K562 (cell line): Measurements from ENCODE around the gene SFXN5. TPM values are rescaled to one million over a fixed set of nuclear protein-coding genes. Genes with fewer than 3 reads are reported as not detected.

ENCODE experiments used
- ATAC-seq: fragments of 200-7000 bp; cut with Tn5 transposase; 3 replicates; pipeline ENCODE4 v1.9.1; 2020; ENCODE audit warnings: moderate library complexity
- BruUV-seq: library from RNA; stranded (reverse); fragments of 400-500 nt; replicated peaks from 2 replicates; lab custom pipeline; 2021; lab: Mats Ljungman, UMichigan
- CTCF ChIA-PET: fragments of 300-600 bp; formaldehyde crosslinking; extraction: SDS; loops from one replicate; lab custom pipeline; 2021; ENCODE audit warnings: low intra/inter-chr PET ratio; lab: Yijun Ruan, JAX
- POLR2A ChIA-PET: fragments of 300-600, 350-650 bp; sonication (Branson Sonifier 250); formaldehyde crosslinking; extraction: SDS; loops from one replicate; lab custom pipeline; 2021; ENCODE audit warnings: antibody characterized with exemption, inconsistent platforms; lab: Yijun Ruan, JAX
- DNase-seq, 4 experiments: peaks; one replicate each; pipeline versions ENCODE4 v3.0.0 to v3.0.0-alpha.2; 2011 to 2018; ENCODE audit warnings: low spot score in 3 of 4, mixed read lengths in 3 of 4; ENCODE audit errors: extremely low read depth in 1 of 4
- FAIRE-seq: peaks from 2 replicates; lab custom pipeline; 2011; peaks lifted over from hg19 to GRCh38; lab: Jason Lieb, UNC
- H2AFZ ChIP-seq: 2 replicates; pipeline ENCODE4 v1.6.0; 2011; ENCODE audit warnings: low read depth, low read length, control low read depth, inconsistent platforms
- H3K27ac ChIP-seq: fragments of 200-600 bp; 3 replicates; pipeline ENCODE4 v1.8.0; 2011; ENCODE audit warnings: low read depth, mild to moderate bottlenecking, control low read depth, inconsistent platforms, low read length, moderate library complexity, mixed read lengths; ENCODE audit errors: extremely low read depth
- H3K27me3 ChIP-seq, 2 experiments: fragments of 300-600 bp in 1 of 2; 2 replicates in 1 of 2; 3 replicates in 1 of 2; pipeline versions ENCODE4 v1.6.0 to v1.8.0; 2011; ENCODE audit warnings: inconsistent platforms in 2 of 2, low read length in 2 of 2, mild to moderate bottlenecking in 1 of 2, mixed read lengths in 1 of 2, moderate library complexity in 1 of 2; ENCODE audit not compliant: control insufficient read depth in 2 of 2, insufficient read depth in 2 of 2
- H3K36me3 ChIP-seq: fragments of 300-600 bp; 3 replicates; pipeline ENCODE4 v1.8.0; 2011; ENCODE audit warnings: mild to moderate bottlenecking, low read length, inconsistent platforms; ENCODE audit not compliant: control insufficient read depth, insufficient read depth
- H3K4me1 ChIP-seq, 2 experiments: fragments of 200-600 bp in 1 of 2; replicated peaks in 1 of 2; 2 replicates in 1 of 2; 3 replicates in 1 of 2; pipeline versions ENCODE4 v1.5.1 to v1.8.0; 2011; ENCODE audit warnings: inconsistent platforms in 2 of 2, low read length in 2 of 2, mild to moderate bottlenecking in 1 of 2, mixed read lengths in 1 of 2, moderate library complexity in 1 of 2; ENCODE audit not compliant: control insufficient read depth in 2 of 2, insufficient read depth in 2 of 2
- H3K4me2 ChIP-seq: 2 replicates; pipeline ENCODE4 v1.6.1; 2011; ENCODE audit warnings: low read length, control low read depth, inconsistent platforms, mixed read lengths; ENCODE audit not compliant: insufficient read depth
- H3K4me3 ChIP-seq: fragments of 200-600 bp; sonication (generic), shearing (Covaris generic); 2 replicates; pipeline ENCODE4 v1.5.1; 2016; ENCODE audit warnings: control low read depth, inconsistent platforms
- H3K79me2 ChIP-seq: fragments of 200-600 bp; 3 replicates; pipeline ENCODE4 v1.8.0; 2011; ENCODE audit warnings: low read length, inconsistent platforms; ENCODE audit not compliant: control insufficient read depth, insufficient read depth
- H3K9ac ChIP-seq, 2 experiments: 2 replicates each; pipeline versions ENCODE4 v1.6.0 to v1.6.1; 2011; ENCODE audit warnings: low read depth in 2 of 2, low read length in 2 of 2, control low read depth in 1 of 2, inconsistent platforms in 1 of 2, mild to moderate bottlenecking in 1 of 2, mixed read lengths in 1 of 2; ENCODE audit not compliant: insufficient read depth in 1 of 2
- H3K9me1 ChIP-seq: one replicate; pipeline ENCODE4 v1.6.0; 2011; ENCODE audit warnings: inconsistent platforms, mild to moderate bottlenecking, low read length, moderate library complexity; ENCODE audit not compliant: control insufficient read depth, insufficient read depth
- H3K9me3 ChIP-seq: replicated peaks from 2 replicates; pipeline ENCODE4 v1.5.1; 2011; ENCODE audit warnings: low read depth, low read length, inconsistent platforms; ENCODE audit not compliant: control insufficient read depth, insufficient read depth
- H4K20me1 ChIP-seq: replicated peaks from 2 replicates; pipeline ENCODE4 v1.6.1; 2011; ENCODE audit warnings: low read length, inconsistent platforms, mixed read lengths; ENCODE audit not compliant: control insufficient read depth, insufficient read depth
- E2F6 ChIP-seq, 2 experiments: IDR thresholded peaks; 2 replicates each; pipeline ENCODE4 v1.6.1; 2011; ENCODE audit warnings: borderline replicate concordance in 1 of 2, control low read depth in 1 of 2, low read depth in 1 of 2, low read length in 1 of 2, mild to moderate bottlenecking in 1 of 2, mixed read lengths in 1 of 2, moderate library complexity in 1 of 2; ENCODE audit not compliant: insufficient read depth in 1 of 2, insufficient read length in 1 of 2, poor library complexity in 1 of 2, severe bottlenecking in 1 of 2; ENCODE audit errors: extremely low read depth in 1 of 2
- FIP1L1 ChIP-seq: fragments of 200-400 bp; formaldehyde crosslinking; IDR thresholded peaks from 2 replicates; pipeline ENCODE4 v1.6.1; 2018; ENCODE audit warnings: mild to moderate bottlenecking, low read depth, low read length; ENCODE audit not compliant: poor library complexity, severe bottlenecking
- HIVEP1 ChIP-seq: fragments of 250-450 bp; sonication (Bioruptor Pico); IDR thresholded peaks from 2 replicates; pipeline ENCODE4 v1.4.0; 2020; ENCODE audit warnings: mild to moderate bottlenecking
- SLC30A9 ChIP-seq: fragments of 250-450 bp; sonication (Bioruptor Pico); IDR thresholded peaks from 2 replicates; pipeline ENCODE4 v1.8.0; 2022; ENCODE audit warnings: mild to moderate bottlenecking, moderate library complexity
- SMAD1 ChIP-seq: fragments of 150-350 bp; IDR thresholded peaks from 2 replicates; pipeline ENCODE4 v1.6.1; 2014; ENCODE audit warnings: low read length, low read depth; ENCODE audit not compliant: partially characterized antibody
- WGBS: fragments of 100-300 bp; shearing (Covaris generic); methylation state at CpG from one replicate; pipeline ENCODE4 v1.1.6; 2016; ENCODE audit warnings: low coverage, mixed read lengths; ENCODE audit not compliant: insufficient coverage; ENCODE audit errors: missing lambda C conversion rate; 5-methylcytosine and 5-hydroxymethylcytosine counted together
- in situ Hi-C: fragments of 300-500 bp; cut with MboI; formaldehyde crosslinking; loops from 4 replicates; pipeline ENCODE4 v1.15.0; 2018; ENCODE audit warnings: inconsistent platforms, mixed read lengths
- intact Hi-C: fragments of 100-400 bp; cut with micrococcal nuclease; formaldehyde crosslinking; loops from 2 replicates; pipeline ENCODE4 v1.14.2; 2022
- polyA plus RNA-seq, 8 experiments: library from polyadenylated mRNA; depleted of rRNA in 4 of 8; stranded (reverse) in 5 of 8; unstranded in 3 of 8; fragments of >200 nt; fragmentation: Nextera tagmentation in 2 of 8; fragmentation: Illumina TruSeq in 1 of 8; extraction: Ambion mirVana in 2 of 8; extraction: Trizol in 1 of 8; gene quantifications; 2 replicates each; pipeline versions ENCODE4 v1.2.1 to v1.2.3, GENCODE V29; 2011 to 2014; ENCODE audit warnings: inconsistent platforms in 1 of 8, missing spikeins in 1 of 8
- total RNA-seq, 7 experiments: library from RNA; depleted of rRNA in 6 of 7; stranded (reverse); fragments of >200 nt in 6 of 7; fragmentation: Illumina TruSeq in 2 of 7; extraction: Trizol in 2 of 7; gene quantifications; 2 replicates each; pipeline versions ENCODE4 v1.2.1 to v1.2.3, GENCODE V29; 2011 to 2021; ENCODE audit warnings: low replicate concordance in 1 of 7

The SFXN5 gene
- total and polyA plus RNA-seq, 9 of the 15 experiments (the other 6 are each of a cell fraction or from before 2014, with no cell fraction given): 8.3 to 22.6 (median 16.0) TPM

GRCh38 chr2:73075477-73076373 is 4.2 kb upstream of the SFXN5 start:
- TF ChIP-seq SMAD1: no peak
- peak in 1 of 2 experiments; percentile 57 for TF ChIP-seq E2F6 (IDR thresholded peaks at IDR 0.05; ENCODE audit: borderline replicate concordance in 1 of 2, extremely low read depth in 1 of 2, insufficient read depth in 1 of 2, insufficient read length in 1 of 2, low read depth in 1 of 2, low read length in 1 of 2, poor library complexity in 1 of 2, severe bottlenecking in 1 of 2)
- no peak for TF ChIP-seq FIP1L1
- no peak for TF ChIP-seq HIVEP1 (CRISPR knock-in tag)
- no peak for TF ChIP-seq SLC30A9 (CRISPR knock-in tag)
- peaks cover 10% of the 10 kb centered on the region; the same call in 1 of the 2 replicates for H4K20me1 ChIP-seq
- no peak overlapping the region for H3K27ac ChIP-seq
- no peak overlapping the region for H3K4me3 ChIP-seq
- POLR2A ChIA-PET: interaction anchor here (0.5 to 0.6 kb wide), 2 partner anchors 163 to 1036 kb away, joined by 3 read pairs; no protein-coding TSS in a partner anchor
- no peaks in the 10 kb centered on the region for H3K9me3 ChIP-seq
- no TSS peak for BruUV-seq
- DNase-seq (no peak), ATAC-seq (no peak), FAIRE-seq (no peak)
- no peaks in the 10 kb centered on the region for H3K9me1 ChIP-seq
- H3K4me2 ChIP-seq: no peak overlapping the region
- intact Hi-C loops (no loop called here), in situ Hi-C loops (no loop called here)
- CTCF ChIA-PET: interaction anchor here (0.6 kb wide), 1 partner anchor 166 kb away, joined by 4 read pairs; no protein-coding TSS in a partner anchor
- H3K27me3 ChIP-seq: peaks cover 0 to 5% of the 10 kb centered on the region in 2 experiments; a peak in 2 of 5 replicates
- no peak overlapping the region for H3K9ac ChIP-seq
- peaks cover 0 to 30% of the 10 kb centered on the region in 2 experiments; a peak in 4 of 5 replicates for H3K4me1 ChIP-seq
- H2AFZ ChIP-seq: no peak overlapping the region
- H3K79me2 ChIP-seq: peaks cover 5% of the 10 kb centered on the region
- H3K36me3 ChIP-seq: no peaks in the 10 kb centered on the region; the same call in 2 of the 3 replicates
- 55% methylated on average over 16 of the region's 23 CpGs for WGBS
